GM18526 (cell line): Measurements from ENCODE around the gene EFCC1.

Experiments used
- POLR2A ChIP-seq: IDR thresholded peaks from 3 replicates; pipeline ENCODE4 v1.6.1; 2011; ENCODE audit not compliant: insufficient read length; ENCODE audit errors: extremely low read depth

EFCC1 gene

DNA sequence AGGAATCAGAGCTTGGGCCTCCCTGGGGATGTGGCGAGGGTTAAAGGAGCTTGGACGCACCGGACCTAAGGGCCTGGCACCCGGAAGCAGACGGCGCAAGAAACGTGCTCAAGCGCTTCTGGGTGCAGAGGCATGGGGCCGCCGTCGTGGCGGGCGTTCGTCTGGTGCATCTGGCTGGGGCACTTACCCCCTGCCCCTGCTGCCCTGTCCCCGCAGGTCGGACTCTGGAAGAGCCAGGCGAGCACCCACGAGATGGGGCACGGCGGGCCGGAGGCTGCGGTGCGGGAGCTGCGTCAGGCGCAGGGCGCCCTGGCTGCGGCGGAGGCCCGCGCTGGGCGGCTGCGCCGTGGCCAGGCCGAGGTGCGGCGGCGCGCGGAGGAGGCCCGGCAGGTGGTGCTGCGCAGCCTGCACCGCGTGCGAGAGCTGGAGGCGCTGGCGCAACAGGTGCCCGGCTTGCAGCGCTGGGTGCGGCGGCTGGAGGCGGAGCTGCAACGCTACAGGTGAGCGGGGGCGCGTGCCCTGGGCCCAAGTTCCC is 2.5 kb downstream of the EFCC1 start:
- TF ChIP-seq POLR2A = no peak

DNA sequence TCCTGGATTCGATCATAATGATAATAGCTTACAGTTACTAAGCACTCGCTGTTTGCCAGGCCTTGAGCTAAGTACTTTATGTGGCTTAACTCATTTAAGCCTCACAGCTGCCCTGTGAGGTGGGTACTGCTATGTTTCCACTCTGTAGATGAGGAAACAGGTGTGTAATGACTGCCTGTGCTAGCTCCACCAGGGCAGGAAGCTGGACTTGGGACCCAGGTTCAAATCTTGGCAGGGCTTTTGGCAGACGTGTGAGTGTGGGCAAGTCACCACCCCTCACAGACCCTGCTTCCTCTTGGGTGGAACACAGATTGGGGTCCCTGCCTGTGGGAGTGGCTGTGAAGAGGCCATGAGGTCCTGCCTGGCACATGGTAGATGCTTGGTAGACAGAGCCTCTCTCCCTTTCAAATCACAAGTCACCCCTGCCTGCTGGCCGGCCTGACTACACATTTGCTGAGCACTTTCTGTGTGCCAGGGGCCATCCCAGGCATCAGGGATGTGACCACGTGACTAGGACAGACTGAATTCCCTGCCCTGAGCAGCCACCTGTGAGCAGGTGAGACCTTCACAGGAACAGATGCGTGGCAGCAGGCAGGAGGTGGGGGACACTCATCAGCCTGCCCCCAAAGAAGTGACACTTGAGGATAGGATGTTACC is 3.7 kb downstream of the EFCC1 start:
- no peak for TF ChIP-seq POLR2A

DNA sequence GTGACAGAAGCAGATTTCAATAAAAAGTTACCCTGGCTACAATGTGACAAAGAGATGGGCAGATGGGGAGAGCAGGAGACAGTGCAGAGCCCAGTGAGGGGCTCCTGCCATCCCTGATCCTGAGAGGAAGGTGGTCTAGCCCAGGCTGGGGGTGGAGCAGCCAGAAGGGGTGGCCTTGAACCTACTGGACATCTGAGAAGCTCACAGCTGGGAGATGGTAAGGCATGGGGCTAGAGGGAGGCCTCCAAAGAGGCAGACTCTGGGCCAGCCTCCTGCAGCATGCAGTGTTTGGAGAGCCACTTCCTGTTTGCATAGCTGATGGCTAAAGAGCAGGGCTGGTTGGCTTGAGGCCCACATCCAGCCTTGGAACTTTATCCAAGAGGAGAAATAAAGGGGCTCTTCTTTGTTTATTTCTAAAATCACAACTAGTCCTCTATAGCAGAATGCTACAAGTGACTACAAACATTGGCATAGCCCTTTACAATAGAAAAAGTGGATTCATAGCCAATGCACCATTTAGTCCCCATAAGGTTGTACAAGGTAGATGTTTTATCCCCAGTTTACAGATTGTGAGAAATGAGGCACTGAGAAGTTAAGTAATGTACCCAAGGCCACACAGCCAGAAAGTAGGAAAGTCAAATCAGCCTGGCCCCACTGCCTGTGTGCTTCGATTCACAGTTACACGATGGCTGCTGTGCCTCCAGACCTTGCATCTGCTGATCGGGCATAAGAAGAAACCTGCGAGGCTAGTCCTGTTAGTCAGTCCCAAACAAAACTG is 4.6 kb downstream of the EFCC1 start:
- TF ChIP-seq POLR2A = no peak

DNA sequence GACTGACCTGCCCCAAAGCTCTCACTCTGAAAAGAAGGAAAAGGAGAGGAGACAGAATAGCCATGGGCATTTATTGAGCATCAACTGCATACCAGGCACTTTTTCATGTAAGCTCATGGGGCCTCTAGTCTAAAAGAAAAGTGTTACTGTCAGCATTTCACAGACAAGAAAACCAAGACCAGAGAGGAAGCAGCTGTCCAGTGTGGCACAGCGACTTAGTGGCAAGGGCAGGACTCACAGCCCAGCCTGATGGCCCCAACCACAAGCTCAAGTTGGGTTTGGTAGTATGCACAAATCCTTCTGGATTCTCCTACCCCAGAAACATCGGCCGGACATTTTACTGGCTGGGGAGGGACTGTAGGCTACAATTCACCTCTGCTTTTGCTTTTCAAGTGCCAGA is 5.8 kb downstream of the EFCC1 start:
- TF ChIP-seq POLR2A = no peak

DNA sequence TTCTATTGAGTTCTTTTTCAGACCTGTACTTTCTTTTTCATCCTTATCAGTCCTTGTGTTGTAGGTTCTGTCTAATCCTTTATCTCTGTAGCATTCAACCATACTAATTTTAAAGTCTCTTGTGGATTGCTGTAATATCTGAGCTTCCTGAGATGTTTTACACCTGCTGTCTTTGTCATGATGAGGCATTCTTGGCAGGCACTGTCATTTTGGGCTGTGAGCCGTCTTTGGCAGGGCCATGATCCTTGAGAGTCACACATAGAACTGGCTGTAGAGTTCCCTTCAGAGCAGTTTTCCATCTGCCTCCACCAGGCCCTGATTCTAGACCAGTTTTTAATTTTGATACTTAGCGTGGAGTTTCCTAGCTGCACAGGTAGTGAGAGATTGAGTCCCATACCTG is 6.7 kb downstream of the EFCC1 start:
- no peak for TF ChIP-seq POLR2A

DNA sequence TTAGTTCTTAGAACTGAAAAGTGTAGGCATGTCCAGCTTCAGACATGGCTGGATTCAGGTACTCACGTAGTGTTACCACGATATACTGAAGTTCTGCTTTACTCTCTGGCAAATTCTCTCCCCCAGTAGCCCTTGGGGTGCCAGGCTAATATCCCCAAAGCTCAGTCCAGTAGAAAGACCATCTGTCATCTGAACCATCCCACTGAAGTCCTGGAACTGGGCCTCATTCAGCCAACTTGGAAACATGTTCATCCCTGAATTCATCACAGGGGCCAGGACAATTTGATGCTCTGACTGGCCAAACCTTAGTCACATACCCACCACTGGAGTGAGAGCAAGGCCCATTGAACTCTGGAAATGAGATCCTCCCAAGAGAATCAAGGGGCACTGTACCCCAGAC is 8.2 kb downstream of the EFCC1 start:
- TF ChIP-seq POLR2A = no peak

DNA sequence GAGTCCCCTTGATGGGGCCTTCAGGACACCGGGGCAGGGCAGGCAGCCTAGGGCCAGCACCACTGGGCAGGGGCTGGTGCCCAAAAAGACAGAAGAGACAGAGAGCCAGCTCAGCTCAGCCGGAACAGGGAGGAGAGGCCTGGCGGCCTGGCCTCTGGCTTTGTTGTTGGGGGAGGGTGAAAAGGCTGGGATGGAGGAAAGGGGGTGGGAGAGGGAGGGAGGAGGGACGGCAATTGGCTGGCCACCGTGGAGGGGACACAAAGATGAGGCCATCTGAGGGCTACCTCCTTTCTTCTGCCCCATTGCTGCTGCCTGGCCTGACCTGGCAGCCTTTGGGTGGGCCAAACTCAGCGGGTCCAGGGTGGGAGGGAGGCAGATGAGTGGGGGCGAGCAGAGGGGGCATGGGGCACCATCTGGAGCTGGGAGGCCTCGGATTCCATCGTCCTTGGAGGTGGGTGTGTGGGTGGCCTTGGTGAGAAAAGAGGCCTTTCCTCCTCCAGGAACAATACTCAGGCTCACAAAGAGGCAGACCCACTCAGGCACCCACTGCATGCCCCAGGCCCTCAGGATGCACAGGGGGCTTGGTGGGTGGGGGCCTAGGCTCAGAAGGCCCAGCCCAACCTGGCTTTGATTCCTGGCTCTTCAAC is 9.3 kb downstream of the EFCC1 start:
- no peak for TF ChIP-seq POLR2A

DNA sequence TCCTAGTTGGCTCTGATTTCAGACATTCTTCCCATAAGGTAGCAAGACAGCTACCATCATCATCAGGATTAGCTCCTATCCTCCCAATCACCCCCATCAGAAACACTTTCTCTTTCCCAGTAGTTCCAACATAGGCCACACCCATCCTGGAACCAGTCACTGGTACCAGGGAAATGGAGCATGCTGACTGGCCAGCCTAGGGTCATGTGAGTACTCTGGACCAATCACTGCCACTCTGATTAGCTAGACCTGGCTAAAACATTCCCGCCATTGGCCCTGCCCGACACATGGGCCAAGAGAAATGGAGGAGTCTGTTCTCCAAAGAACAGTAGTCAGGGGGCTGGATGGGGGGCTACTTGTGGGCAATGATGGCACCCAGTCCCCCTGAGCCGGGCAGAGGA is 12.4 kb downstream of the EFCC1 start:
- no peak for TF ChIP-seq POLR2A

DNA sequence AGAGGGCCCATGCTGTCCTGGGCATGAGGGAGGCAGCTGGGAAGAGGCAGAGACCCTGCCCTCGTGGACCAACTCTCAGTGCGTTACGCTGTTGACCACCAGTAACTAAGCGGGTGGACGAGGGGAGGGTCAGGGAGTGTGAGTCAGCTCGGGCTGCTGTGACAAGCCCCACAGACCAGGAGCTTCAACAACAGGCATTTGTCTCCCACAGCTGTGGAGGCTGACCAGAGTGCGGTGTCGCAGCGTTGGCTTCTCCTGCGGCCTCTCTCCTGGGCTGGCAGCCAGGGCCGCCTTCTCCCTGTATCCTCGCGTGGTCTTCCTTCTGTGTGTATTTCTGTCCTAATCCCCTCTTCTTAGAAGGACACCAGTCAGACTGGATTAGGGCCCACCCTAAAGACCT is 13.0 kb downstream of the EFCC1 start:
- no peak for TF ChIP-seq POLR2A

DNA sequence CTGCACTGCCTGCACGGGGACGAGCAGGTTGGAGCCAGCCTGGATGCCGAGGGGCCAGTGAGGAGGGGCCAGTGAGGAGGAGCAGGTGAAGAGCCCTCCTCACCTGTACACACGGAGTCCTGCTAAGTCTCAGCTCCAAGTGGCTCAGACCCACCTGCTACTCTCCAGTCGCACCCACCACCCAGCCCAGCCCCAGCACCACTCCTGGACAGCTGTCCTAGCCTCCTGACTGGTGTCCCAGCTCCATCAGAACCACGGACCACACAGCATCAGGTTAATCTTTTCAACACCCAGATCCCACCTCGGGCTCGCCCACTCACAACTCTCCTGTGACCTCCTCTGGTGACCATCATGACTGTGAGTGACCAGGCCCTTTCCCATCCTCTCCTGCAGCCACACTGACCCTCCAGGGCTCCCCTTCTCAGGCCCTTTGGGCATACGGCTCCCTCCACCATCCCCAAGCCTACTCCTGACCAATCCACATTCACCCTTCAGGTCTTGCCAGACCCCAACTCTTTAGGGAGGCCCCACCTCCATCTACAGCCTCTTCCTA is 13.8 kb downstream of the EFCC1 start:
- TF ChIP-seq POLR2A = no peak

DNA sequence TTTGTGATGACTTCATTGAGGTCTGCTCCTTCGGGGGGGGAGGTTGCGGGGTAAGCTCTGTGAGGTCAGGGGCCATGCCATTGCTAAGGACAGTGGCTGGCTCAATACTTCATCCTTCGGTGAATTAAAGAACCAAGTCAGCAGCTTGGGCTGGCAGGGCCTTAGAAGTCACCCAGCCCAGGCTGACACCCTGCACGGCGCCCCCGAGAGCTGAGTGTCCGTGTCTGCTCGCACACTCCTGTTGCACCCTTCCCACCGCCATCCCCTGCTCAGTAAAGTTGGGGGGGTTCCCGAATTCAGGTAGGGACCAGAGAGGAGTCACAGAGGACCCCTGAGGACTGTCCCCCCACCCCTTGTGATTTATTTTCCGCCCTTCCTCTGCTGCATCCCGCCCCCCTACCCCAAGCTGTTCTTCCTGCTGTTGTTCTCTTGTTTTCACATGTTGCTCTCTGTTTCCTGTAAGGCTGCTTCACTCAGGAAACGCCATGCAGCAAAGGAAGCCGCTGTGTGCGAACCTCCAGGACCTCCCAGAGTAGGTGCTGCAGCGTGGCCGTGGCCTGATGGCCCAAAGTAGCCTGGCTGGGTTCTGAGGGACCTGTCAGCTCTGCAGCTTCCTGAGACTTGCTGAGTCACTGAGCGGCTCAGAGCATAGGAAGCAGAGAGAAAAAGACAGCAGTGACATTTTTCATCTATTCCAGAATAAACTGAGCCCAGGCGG is 14.4 kb downstream of the EFCC1 start:
- TF ChIP-seq POLR2A = no peak

DNA sequence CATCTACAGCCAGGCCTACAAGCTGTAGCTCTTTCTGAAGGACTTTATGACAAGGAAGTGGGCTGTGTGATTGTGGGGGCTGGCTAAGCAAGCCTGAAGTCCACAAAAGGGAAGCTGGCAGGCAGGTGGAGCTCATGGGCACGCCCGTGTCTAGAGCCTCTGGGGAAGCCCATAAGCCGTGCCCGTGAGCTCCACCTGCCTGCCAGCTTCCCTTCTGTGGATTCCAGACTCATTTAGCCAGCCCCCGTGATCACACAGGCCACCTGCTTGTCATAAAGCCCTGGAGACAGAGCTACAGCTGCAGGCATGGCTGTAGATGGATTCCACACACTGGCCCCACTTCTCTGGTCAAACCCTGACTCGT is 15.2 kb downstream of the EFCC1 start:
- TF ChIP-seq POLR2A = no peak

DNA sequence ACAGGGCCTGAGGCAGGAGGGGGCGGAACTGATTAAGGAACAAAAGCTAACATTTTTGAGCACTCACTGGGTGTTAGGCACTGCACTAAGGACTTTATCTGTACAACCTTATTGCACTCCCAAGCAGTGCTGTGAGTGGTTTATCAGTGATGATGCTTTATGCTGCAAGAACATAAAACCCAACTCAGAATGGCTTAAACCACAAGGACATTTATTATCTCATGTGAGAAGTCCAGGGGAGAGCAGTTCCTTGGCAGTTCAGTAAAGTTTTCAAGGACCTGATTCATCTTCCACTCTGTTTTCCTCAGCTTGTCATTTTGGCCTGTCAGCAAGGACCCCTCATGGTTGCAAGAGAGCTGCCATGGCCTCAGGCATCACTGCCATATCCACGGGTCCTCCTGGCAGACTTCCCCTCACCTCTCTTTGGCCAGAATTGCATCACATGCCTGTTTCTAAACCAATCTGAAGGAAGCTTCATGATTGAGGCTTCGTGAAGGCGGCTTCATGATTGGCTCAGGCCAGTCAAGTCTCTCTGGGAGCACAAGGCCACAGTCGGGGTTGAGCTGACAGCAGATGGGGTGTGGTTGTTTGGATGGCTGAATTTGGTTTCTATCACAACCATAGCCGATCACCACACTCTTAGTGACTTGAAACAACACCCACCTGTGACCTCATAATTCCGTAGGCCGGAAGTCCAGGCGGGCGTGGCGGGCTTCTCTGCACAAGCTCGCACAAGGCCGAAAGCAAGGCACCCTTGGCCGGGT is 15.8 kb downstream of the EFCC1 start:
- no peak for TF ChIP-seq POLR2A

DNA sequence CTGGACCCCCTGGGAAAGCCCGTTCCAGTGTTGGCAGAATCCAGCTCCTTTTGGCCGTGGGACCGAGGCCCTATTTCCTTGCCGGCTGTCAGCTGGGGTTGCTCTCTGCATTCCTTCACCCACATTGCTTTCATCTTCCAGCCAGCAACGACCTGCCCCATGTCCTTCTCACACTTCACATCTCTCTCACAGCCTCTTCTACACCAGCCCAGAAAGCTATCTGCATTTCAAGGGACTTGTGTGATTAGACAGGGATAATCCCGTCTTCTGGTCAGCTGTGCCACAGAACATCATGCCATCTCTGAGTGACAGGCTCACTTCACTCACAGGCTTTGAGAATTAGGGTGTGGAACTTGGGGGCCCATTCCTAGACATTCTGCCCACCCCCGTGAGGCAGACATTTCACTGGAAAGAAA is 16.4 kb downstream of the EFCC1 start:
- TF ChIP-seq POLR2A = no peak
